HCT116 (cell line): Measurements from ENCODE around the gene GNB1. TPM values are rescaled to one million over a fixed set of nuclear protein-coding genes. Genes with fewer than 3 reads are reported as not detected.

Experiments
- ATAC-seq: fragments of 200-7000 bp; cut with Tn5 transposase; 2 replicates; pipeline ENCODE4 v1.9.1; 2020; ENCODE audit warnings: mild to moderate bottlenecking, moderate library complexity
- BruUV-seq: library from RNA; stranded (reverse); fragments of 400-500 nt; replicated peaks from 2 replicates; lab custom pipeline; 2021; lab: Mats Ljungman, UMichigan
- CTCF ChIA-PET: fragments of 300-600 bp; sonication (Branson Sonifier 250); formaldehyde crosslinking; loops from one replicate; lab custom pipeline; 2021; ENCODE audit warnings: antibody characterized with exemption; lab: Charles Lee
- POLR2A ChIA-PET: fragments of 300-600, 350-600 bp; sonication (Branson Sonifier 250); formaldehyde crosslinking; loops from one replicate; lab custom pipeline; 2021; ENCODE audit warnings: antibody characterized with exemption; lab: Charles Lee
- RAD21 ChIA-PET, 2 experiments: fragments of 300-600 bp; sonication (Branson Sonifier 250); formaldehyde crosslinking; loops; one replicate each; lab custom pipeline; 2023; ENCODE audit warnings: low total read pairs in 2 of 2; ENCODE audit not compliant: uncharacterized antibody in 2 of 2, unreplicated experiment in 2 of 2, low non-redundant PET in 1 of 2; lab: Charles Lee
- DNase-seq: peaks from one replicate; pipeline ENCODE4 v3.0.0-alpha.2; 2010; ENCODE audit warnings: low read depth, low spot score
- H2AFZ ChIP-seq: fragments of 200-600 bp; shearing (Covaris generic), sonication (generic); 2 replicates; pipeline ENCODE4 v1.6.1; 2017; ENCODE audit warnings: low read depth, mixed run types, mixed read lengths, antibody characterized with exemption, low read length; ENCODE audit not compliant: poor library complexity, severe bottlenecking
- H3K27ac ChIP-seq: 2 replicates; pipeline ENCODE4 v1.5.1; 2012; ENCODE audit warnings: low read depth, low read length
- H3K27me3 ChIP-seq: fragments of 200-600 bp; sonication (generic); 2 replicates; pipeline ENCODE4 v1.6.1; 2016; ENCODE audit warnings: mixed run types, low read length, mixed read lengths; ENCODE audit not compliant: insufficient read depth
- H3K36me3 ChIP-seq, 2 experiments: fragments of 200-500 bp in 1 of 2; fragments of 200-600 bp in 1 of 2; sonication (Bioruptor generic) in 1 of 2; sonication (generic) in 1 of 2; 2 replicates each; pipeline versions ENCODE4 v1.5.1 to v1.6.1; 2014 to 2016; ENCODE audit warnings: low read length in 2 of 2, inconsistent platforms in 1 of 2, mixed read lengths in 1 of 2, mixed run types in 1 of 2; ENCODE audit not compliant: insufficient read depth in 2 of 2, control insufficient read depth in 1 of 2
- H3K4me1 ChIP-seq, 2 experiments: fragments of 200-600 bp in 1 of 2; sonication (generic) in 1 of 2; 2 replicates each; pipeline versions ENCODE4 v1.5.1 to v1.6.1; 2012 to 2017; ENCODE audit warnings: low read length in 2 of 2, inconsistent platforms in 1 of 2, mild to moderate bottlenecking in 1 of 2, mixed read lengths in 1 of 2, mixed run types in 1 of 2, moderate library complexity in 1 of 2; ENCODE audit not compliant: insufficient read depth in 2 of 2, control insufficient read depth in 1 of 2
- H3K4me2 ChIP-seq: fragments of 200-600 bp; sonication (generic); 2 replicates; pipeline ENCODE4 v1.6.1; 2017; ENCODE audit warnings: mixed run types, low read length, mixed read lengths
- H3K4me3 ChIP-seq, 2 experiments: fragments of 200-600 bp in 1 of 2; sonication (generic) in 1 of 2; replicated peaks in 1 of 2; 2 replicates each; pipeline ENCODE4 v1.5.1; 2011 to 2016; ENCODE audit warnings: low read length in 2 of 2, control low read depth in 1 of 2, low read depth in 1 of 2, mild to moderate bottlenecking in 1 of 2, mixed read lengths in 1 of 2, mixed run types in 1 of 2
- H3K79me2 ChIP-seq: fragments of 200-600 bp; sonication (generic); 2 replicates; pipeline ENCODE4 v1.6.1; 2017; ENCODE audit warnings: mild to moderate bottlenecking, mixed run types, low read length, moderate library complexity, mixed read lengths; ENCODE audit not compliant: insufficient read depth
- H3K9ac ChIP-seq: fragments of 200-600 bp; sonication (generic); 2 replicates; pipeline ENCODE4 v1.6.1; 2016; ENCODE audit warnings: low read length, mixed read lengths
- H3K9me2 ChIP-seq: fragments of 200-600 bp; sonication (generic), shearing (Covaris generic); 2 replicates; pipeline ENCODE4 v1.6.1; 2017; ENCODE audit warnings: mixed run types, mild to moderate bottlenecking, moderate library complexity; ENCODE audit not compliant: insufficient read depth
- H3K9me3 ChIP-seq, 2 experiments: fragments of 200-500 bp in 1 of 2; fragments of 200-600 bp in 1 of 2; sonication (Bioruptor generic) in 1 of 2; sonication (generic) in 1 of 2; 2 replicates each; pipeline ENCODE4 v1.6.1; 2014 to 2017; ENCODE audit warnings: low read length in 2 of 2, mixed read lengths in 2 of 2, inconsistent platforms in 1 of 2, low read depth in 1 of 2, mild to moderate bottlenecking in 1 of 2, mixed run types in 1 of 2, moderate library complexity in 1 of 2; ENCODE audit not compliant: control insufficient read depth in 1 of 2, insufficient read depth in 1 of 2
- H4K20me1 ChIP-seq: fragments of 200-600 bp; sonication (generic), shearing (Covaris generic); 2 replicates; pipeline ENCODE4 v1.6.1; 2017; ENCODE audit warnings: mixed run types, mild to moderate bottlenecking, moderate library complexity; ENCODE audit not compliant: insufficient read depth
- ELF1 ChIP-seq: IDR thresholded peaks from 2 replicates; pipeline ENCODE4 v1.6.1; 2012; ENCODE audit warnings: low read depth, borderline replicate concordance
- EZH2 ChIP-seq: fragments of 200-600 bp; sonication (generic); IDR thresholded peaks from 2 replicates; pipeline ENCODE4 v1.6.1; 2017; ENCODE audit warnings: antibody characterized with exemption, mixed run types
- EZH2phosphoT487 ChIP-seq: fragments of 200-600 bp; IDR thresholded peaks from 2 replicates; pipeline ENCODE4 v1.6.1; 2018; ENCODE audit warnings: antibody characterized with exemption, borderline replicate concordance
- JUND ChIP-seq: IDR thresholded peaks from 2 replicates; pipeline ENCODE4 v1.6.1; 2012
- POLR2AphosphoS5 ChIP-seq: IDR thresholded peaks from 2 replicates; pipeline ENCODE4 v1.6.1; 2011; ENCODE audit warnings: mild to moderate bottlenecking, low read depth, low read length, moderate library complexity
- SP1 ChIP-seq: IDR thresholded peaks from 2 replicates; pipeline ENCODE4 v1.6.1; 2012; ENCODE audit warnings: low read depth
- ZNF274 ChIP-seq: fragments of 200-500 bp; sonication (Bioruptor generic); IDR thresholded peaks from 2 replicates; pipeline ENCODE4 v1.6.1; 2014; ENCODE audit warnings: mild to moderate bottlenecking, low read depth, low read length, inconsistent platforms
- intact Hi-C: fragments of 100-400 bp; cut with micrococcal nuclease; formaldehyde crosslinking; loops from 2 replicates; pipeline ENCODE4 v1.10.0; 2022
- total RNA-seq: library from RNA; stranded (reverse); gene quantifications from one replicate; pipeline ENCODE4 v1.2.1, GENCODE V29; 2021; ENCODE audit not compliant: unreplicated experiment
- TF ChIP-seq, protein P1 (sequence below): IDR thresholded peaks from 2 replicates; pipeline ENCODE4 v1.6.1; 2012
- TF ChIP-seq, protein P2 (sequence below): IDR thresholded peaks from 2 replicates; pipeline ENCODE4 v1.6.1; 2011; ENCODE audit warnings: mild to moderate bottlenecking, low read length, moderate library complexity; ENCODE audit not compliant: insufficient replicate concordance; ENCODE audit errors: extremely low read depth

GNB1 gene
- total RNA-seq, 1 experiment from 2014 or later: 371 TPM

DNA sequence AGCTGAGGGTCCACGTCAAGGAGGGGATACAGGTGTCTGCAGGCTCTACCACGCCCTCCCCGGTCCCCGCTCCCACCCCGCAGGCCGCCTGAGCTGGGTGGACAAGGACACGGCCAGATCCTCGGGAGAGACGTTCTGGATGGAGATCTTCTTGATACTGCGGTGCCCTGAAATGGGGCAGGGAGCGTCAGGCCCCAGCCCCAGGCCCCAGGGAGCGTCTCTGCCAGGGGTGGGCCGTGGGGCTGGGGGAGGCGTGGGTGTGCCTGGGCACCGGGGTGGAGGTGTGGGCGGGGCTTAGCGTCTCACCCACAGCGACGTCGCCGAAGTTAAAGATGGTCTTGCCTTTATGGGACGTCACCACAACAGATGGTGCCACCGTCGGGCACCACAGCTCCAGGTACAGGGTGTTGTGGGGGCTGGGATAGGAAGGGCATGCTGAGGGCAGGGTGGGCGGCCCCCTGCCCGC lies 35.5 kb upstream of the GNB1 start:
- DNase-seq: no peak
- H3K4me3 ChIP-seq: no peak overlapping the region
- CTCF ChIA-PET: no interaction called here
- H3K9ac ChIP-seq: no peak overlapping the region
- no peak overlapping the region for H3K4me2 ChIP-seq
- ATAC-seq: no peak
- H3K27me3 ChIP-seq: no peaks in the 10 kb centered on the region
- BruUV-seq: no TSS peak
- no peak for TF ChIP-seq ELF1
- no peak for TF ChIP-seq EZH2phosphoT487
- TF ChIP-seq, protein P1, sequence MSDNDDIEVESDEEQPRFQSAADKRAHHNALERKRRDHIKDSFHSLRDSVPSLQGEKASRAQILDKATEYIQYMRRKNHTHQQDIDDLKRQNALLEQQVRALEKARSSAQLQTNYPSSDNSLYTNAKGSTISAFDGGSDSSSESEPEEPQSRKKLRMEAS: no peak
- no peak for TF ChIP-seq EZH2
- TF ChIP-seq, protein P2, sequence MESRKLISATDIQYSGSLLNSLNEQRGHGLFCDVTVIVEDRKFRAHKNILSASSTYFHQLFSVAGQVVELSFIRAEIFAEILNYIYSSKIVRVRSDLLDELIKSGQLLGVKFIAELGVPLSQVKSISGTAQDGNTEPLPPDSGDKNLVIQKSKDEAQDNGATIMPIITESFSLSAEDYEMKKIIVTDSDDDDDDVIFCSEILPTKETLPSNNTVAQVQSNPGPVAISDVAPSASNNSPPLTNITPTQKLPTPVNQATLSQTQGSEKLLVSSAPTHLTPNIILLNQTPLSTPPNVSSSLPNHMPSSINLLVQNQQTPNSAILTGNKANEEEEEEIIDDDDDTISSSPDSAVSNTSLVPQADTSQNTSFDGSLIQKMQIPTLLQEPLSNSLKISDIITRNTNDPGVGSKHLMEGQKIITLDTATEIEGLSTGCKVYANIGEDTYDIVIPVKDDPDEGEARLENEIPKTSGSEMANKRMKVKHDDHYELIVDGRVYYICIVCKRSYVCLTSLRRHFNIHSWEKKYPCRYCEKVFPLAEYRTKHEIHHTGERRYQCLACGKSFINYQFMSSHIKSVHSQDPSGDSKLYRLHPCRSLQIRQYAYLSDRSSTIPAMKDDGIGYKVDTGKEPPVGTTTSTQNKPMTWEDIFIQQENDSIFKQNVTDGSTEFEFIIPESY: no peak
- TF ChIP-seq JUND: no peak
- no peak for TF ChIP-seq SP1
- TF ChIP-seq ZNF274: no peak
- no peak for TF ChIP-seq POLR2AphosphoS5
- no peaks in the 10 kb centered on the region for H3K9me2 ChIP-seq
- H3K79me2 ChIP-seq: no peaks in the 10 kb centered on the region
- POLR2A ChIA-PET: no interaction called here
- intact Hi-C loops: no loop called here
- no peaks in the 10 kb centered on the region for H3K4me1 ChIP-seq
- H3K9me3 ChIP-seq: no peaks in the 10 kb centered on the region
- H3K36me3 ChIP-seq: no peaks in the 10 kb centered on the region
- no peaks in the 10 kb centered on the region for H4K20me1 ChIP-seq
- no peak overlapping the region for H2AFZ ChIP-seq
- no peak overlapping the region for H3K27ac ChIP-seq
- RAD21 ChIA-PET: no interaction called here
